NCI-H2107 treated with DMSO at 0.1 percent for 48 hours (cell line): ENCODE results near the gene COTL1.

Experiments
- DNase-seq: peaks from one replicate; lab custom pipeline; 2025; ENCODE audit not compliant: unreplicated experiment; lab: John Stamatoyannopoulos, UW

COTL1 gene

GRCh38 chr16:84617791-84618580 lies at the start of gene COTL1:
COTL1 (minus strand) TSS chr16:84618078; CDS start chr16:84617914, 164 bp downstream.
- DNase-seq: peak; percentile 87

GRCh38 chr16:84665843-84666242 lies 48.0 kb upstream of the COTL1 start:
- no peak for DNase-seq

GRCh38 chr16:84665359-84665758 lies 47.5 kb upstream of the COTL1 start:
- no peak for DNase-seq

- DNase-seq: peak; percentile 72
Observed at GRCh38 chr16:84663433-84664101, 45.7 kb upstream of the COTL1 start.

- no peak for DNase-seq
Observed at GRCh38 chr16:84662471-84662870, 44.6 kb upstream of the COTL1 start.

- DNase-seq: no peak
Observed at GRCh38 chr16:84661418-84662060, 43.7 kb upstream of the COTL1 start.

GRCh38 chr16:84660973-84661372 lies 43.1 kb upstream of the COTL1 start:
- DNase-seq: no peak

GRCh38 chr16:84659656-84660300 lies 41.9 kb upstream of the COTL1 start:
- no peak for DNase-seq

GRCh38 chr16:84658690-84659089 lies 40.8 kb upstream of the COTL1 start:
- DNase-seq: no peak

GRCh38 chr16:84657229-84657837 lies 39.5 kb upstream of the COTL1 start:
- DNase-seq: no peak

GRCh38 chr16:84656649-84657048 lies 38.8 kb upstream of the COTL1 start:
- no peak for DNase-seq

- DNase-seq: no peak
Observed at GRCh38 chr16:84654998-84655397, 37.1 kb upstream of the COTL1 start.

GRCh38 chr16:84654238-84654637 lies 36.4 kb upstream of the COTL1 start:
- no peak for DNase-seq

- DNase-seq: no peak
Observed at GRCh38 chr16:84652566-84652965, 34.7 kb upstream of the COTL1 start.

GRCh38 chr16:84650062-84650991 lies 32.4 kb upstream of the COTL1 start:
- DNase-seq: no peak

GRCh38 chr16:84649511-84649861 lies 31.6 kb upstream of the COTL1 start:
- no peak for DNase-seq

GRCh38 chr16:84648595-84649510 lies 31.0 kb upstream of the COTL1 start:
- DNase-seq: no peak

- DNase-seq: no peak
Observed at GRCh38 chr16:84647828-84648594, 30.1 kb upstream of the COTL1 start, which contains the start of gene KLHL36. KLHL36 (plus strand) TSS chr16:84648511; CDS start chr16:84650868, 2,357 bp downstream.
